GM12878 (cell line): Measurements from ENCODE around the gene EIF5A. TPM values are rescaled to one million over a fixed set of nuclear protein-coding genes. Genes with fewer than 3 reads are reported as not detected.

Source experiments
- ATAC-seq: fragments of 200-7000 bp; cut with Tn5 transposase; 3 replicates; pipeline ENCODE4 v1.9.1; 2020; ENCODE audit warnings: mild to moderate bottlenecking, moderate library complexity
- BruUV-seq: library from RNA; stranded (reverse); fragments of 400-500 nt; replicated peaks from 2 replicates; lab custom pipeline; 2021; lab: Mats Ljungman, UMichigan
- CTCF ChIA-PET: fragments of 300-600 bp; sonication (Branson Sonifier 250); formaldehyde crosslinking; extraction: SDS; loops from one replicate; lab custom pipeline; 2021; ENCODE audit warnings: inconsistent platforms; lab: Yijun Ruan, JAX
- POLR2A ChIA-PET: fragments of 350-600 bp; formaldehyde crosslinking; extraction: SDS; loops from one replicate; lab custom pipeline; 2021; ENCODE audit warnings: inconsistent platforms; lab: Charles Lee
- RAD21 ChIA-PET: fragments of 300-600 bp; sonication (Branson Sonifier 250); formaldehyde crosslinking; loops from one replicate; lab custom pipeline; 2023; ENCODE audit warnings: antibody characterized with exemption; ENCODE audit not compliant: unreplicated experiment; lab: Charles Lee
- SMC1A ChIA-PET: fragments of 300-600 bp; sonication (Branson Sonifier 250); formaldehyde crosslinking; loops from one replicate; lab custom pipeline; 2023; ENCODE audit not compliant: unreplicated experiment, uncharacterized antibody; lab: Charles Lee
- DNase-seq: peaks from one replicate; pipeline ENCODE4 v3.0.0-alpha.2; 2011; ENCODE audit warnings: low read depth, low spot score
- FAIRE-seq: peaks from 3 replicates; lab custom pipeline; 2011; peaks lifted over from hg19 to GRCh38; lab: Jason Lieb, UNC
- H2AFZ ChIP-seq: 2 replicates; pipeline ENCODE4 v1.6.0; 2011; ENCODE audit warnings: low read depth, low read length, control low read depth; ENCODE audit not compliant: control insufficient read depth
- H3K27ac ChIP-seq: 2 replicates; pipeline ENCODE4 v1.5.1; 2011; ENCODE audit warnings: control low read depth; ENCODE audit not compliant: control insufficient read depth, insufficient read depth
- H3K27me3 ChIP-seq, 2 experiments: replicated peaks in 1 of 2; 2 replicates each; pipeline versions ENCODE4 v1.6.0 to v1.6.1; 2011; ENCODE audit warnings: low read length in 1 of 2; ENCODE audit not compliant: control insufficient read depth in 2 of 2, insufficient read depth in 2 of 2
- H3K36me3 ChIP-seq, 2 experiments: 2 replicates each; pipeline ENCODE4 v1.5.1; 2011; ENCODE audit warnings: low read length in 1 of 2; ENCODE audit not compliant: control insufficient read depth in 2 of 2, insufficient read depth in 2 of 2
- H3K4me1 ChIP-seq: 2 replicates; pipeline ENCODE4 v1.6.1; 2011; ENCODE audit warnings: mild to moderate bottlenecking, low read length, moderate library complexity, mixed read lengths; ENCODE audit not compliant: control insufficient read depth, insufficient read depth
- H3K4me2 ChIP-seq: 2 replicates; pipeline ENCODE4 v1.6.0; 2011; ENCODE audit warnings: control low read depth; ENCODE audit not compliant: control insufficient read depth, insufficient read depth
- H3K4me3 ChIP-seq: fragments of 200-600 bp; sonication (generic); 2 replicates; pipeline ENCODE4 v1.5.1; 2016
- H3K79me2 ChIP-seq: 2 replicates; pipeline ENCODE4 v1.6.0; 2011; ENCODE audit warnings: low read length; ENCODE audit not compliant: control insufficient read depth, insufficient read depth
- H3K9ac ChIP-seq: 2 replicates; pipeline ENCODE4 v1.8.0; 2011; ENCODE audit warnings: low read length, control low read depth, mixed read lengths; ENCODE audit not compliant: control insufficient read depth, insufficient read depth
- H3K9me3 ChIP-seq: replicated peaks from 3 replicates; pipeline ENCODE4 v1.5.1; 2011; ENCODE audit warnings: mild to moderate bottlenecking, low read length; ENCODE audit not compliant: control insufficient read depth, insufficient read depth
- H4K20me1 ChIP-seq: 2 replicates; pipeline ENCODE4 v1.6.0; 2011; ENCODE audit not compliant: control insufficient read depth, insufficient read depth
- BHLHE40 ChIP-seq, 2 experiments: fragments of 450-650 bp in 1 of 2; IDR thresholded peaks; 2 replicates each; pipeline ENCODE4 v1.6.1; 2011 to 2017; ENCODE audit warnings: low read depth in 2 of 2, borderline replicate concordance in 1 of 2, improper control_type of control experiment in 1 of 2, low read length in 1 of 2, mild to moderate bottlenecking in 1 of 2
- CEBPB ChIP-seq, 2 experiments: fragments of 150-350 bp in 1 of 2; IDR thresholded peaks; 2 replicates each; pipeline ENCODE4 v1.6.1; 2012 to 2014; ENCODE audit warnings: low read depth in 2 of 2, low read length in 2 of 2, borderline replicate concordance in 1 of 2, inconsistent platforms in 1 of 2
- CTCF ChIP-seq, 3 experiments: IDR thresholded peaks in 2 of 3; conservative IDR thresholded peaks in 1 of 3; 2 replicates each; pipeline ENCODE4 v1.5.1; 2011; ENCODE audit warnings: low read depth in 3 of 3, low read length in 3 of 3, mild to moderate bottlenecking in 3 of 3, control low read depth in 2 of 3, moderate library complexity in 2 of 3, inconsistent platforms in 1 of 3, mixed read lengths in 1 of 3; ENCODE audit not compliant: control insufficient read depth in 2 of 3, insufficient read depth in 1 of 3; ENCODE audit errors: extremely low read depth in 1 of 3
- E2F4 ChIP-seq: IDR thresholded peaks from 2 replicates; pipeline ENCODE4 v1.6.1; 2012; ENCODE audit warnings: low read depth, low read length, improper control_type of control experiment
- IKZF1 ChIP-seq: fragments of 450-650 bp; conservative IDR thresholded peaks from 2 replicates; pipeline ENCODE4 v1.6.1; 2017; ENCODE audit warnings: antibody characterized with exemption, mild to moderate bottlenecking
- IRF3 ChIP-seq: fragments of 450-650 bp; IDR thresholded peaks from 2 replicates; pipeline ENCODE4 v1.6.1; 2014; ENCODE audit warnings: mild to moderate bottlenecking
- LARP7 ChIP-seq: fragments of 450-650 bp; IDR thresholded peaks from 2 replicates; pipeline ENCODE4 v1.6.1; 2017; ENCODE audit warnings: mild to moderate bottlenecking
- NBN ChIP-seq: fragments of 450-650 bp; IDR thresholded peaks from 2 replicates; pipeline ENCODE4 v1.6.1; 2016
- PKNOX1 ChIP-seq: fragments of 450-650 bp; IDR thresholded peaks from 2 replicates; pipeline ENCODE4 v1.6.1; 2016; ENCODE audit warnings: mild to moderate bottlenecking
- RAD21 ChIP-seq: IDR thresholded peaks from 2 replicates; pipeline ENCODE4 v1.6.1; 2011; ENCODE audit warnings: mild to moderate bottlenecking, low read depth, low read length, moderate library complexity; ENCODE audit not compliant: insufficient read depth
- RELA ChIP-seq: fragments of 450-650 bp; IDR thresholded peaks from 2 replicates; pipeline ENCODE4 v1.8.0; 2014; ENCODE audit warnings: borderline replicate concordance; ENCODE audit not compliant: partially characterized antibody
- SREBF1 ChIP-seq: IDR thresholded peaks from 2 replicates; pipeline ENCODE4 v1.6.1; 2012; ENCODE audit warnings: mild to moderate bottlenecking, low read length
- TCF12 ChIP-seq: IDR thresholded peaks from 2 replicates; pipeline ENCODE4 v1.6.1; 2011; ENCODE audit warnings: low read depth, mild to moderate bottlenecking, low read length
- TCF3 ChIP-seq: IDR thresholded peaks from 2 replicates; pipeline ENCODE4 v1.6.1; 2012; ENCODE audit warnings: low read depth, mild to moderate bottlenecking, low read length, borderline replicate concordance; ENCODE audit not compliant: insufficient read depth
- YY1 ChIP-seq: IDR thresholded peaks from 2 replicates; pipeline ENCODE4 v1.6.1; 2011; ENCODE audit warnings: low read depth, mild to moderate bottlenecking, low read length
- ZSCAN29 ChIP-seq: fragments of 450-650 bp; IDR thresholded peaks from 2 replicates; pipeline ENCODE4 v1.6.1; 2017; ENCODE audit warnings: mild to moderate bottlenecking, moderate library complexity
- WGBS: methylation state at CpG from one replicate; pipeline ENCODE4 v1.1.6; 2016; ENCODE audit warnings: low lambda C conversion rate; ENCODE audit not compliant: insufficient replicate concordance, insufficient coverage; ENCODE audit errors: missing lambda C conversion rate; 5-methylcytosine and 5-hydroxymethylcytosine counted together
- in situ Hi-C: fragments of 300-500 bp; cut with MboI; formaldehyde crosslinking; loops from 9 replicates; pipeline ENCODE4 v1.14.3; 2018; ENCODE audit warnings: mixed read lengths
- intact Hi-C: fragments of 100-400 bp; cut with micrococcal nuclease; formaldehyde crosslinking; loops from one replicate; pipeline ENCODE4 v1.14.2; 2022; ENCODE audit not compliant: unreplicated experiment
- polyA plus RNA-seq, 11 experiments: library from polyadenylated mRNA; depleted of rRNA in 4 of 11; unstranded in 6 of 11; stranded (reverse) in 5 of 11; fragments of >200 nt; fragmentation: Nextera tagmentation in 4 of 11; fragmentation: Illumina TruSeq in 1 of 11; extraction: Ambion mirVana in 4 of 11; extraction: Trizol in 1 of 11; gene quantifications; 1 replicate in 1 of 11; 2 replicates in 10 of 11; pipeline versions ENCODE4 v1.2.1 to v1.2.3, GENCODE V29; 2011 to 2016; ENCODE audit warnings: inconsistent platforms in 2 of 11, missing spikeins in 2 of 11, low read depth in 1 of 11
- total RNA-seq, 4 experiments: library from RNA; depleted of rRNA in 3 of 4; stranded (reverse); fragments of >200 nt in 3 of 4; fragmentation: Illumina TruSeq in 1 of 4; extraction: Trizol in 1 of 4; gene quantifications; 2 replicates each; pipeline versions ENCODE4 v1.2.1 to v1.2.3, GENCODE V29; 2013 to 2021

Gene EIF5A
- total and polyA plus RNA-seq, 10 of the 15 experiments (the other 5 are each of a cell fraction or from before 2014, with no cell fraction given), result 26.5 to 1,792 (median 944) TPM

GRCh38 chr17:7356072-7356549, 48.7 kb downstream of the EIF5A start:
- H3K4me1 ChIP-seq, result peaks cover 18% of the 10 kb centered on the region
- POLR2A ChIA-PET, result interaction anchor here (0.6 to 1.5 kb wide), 5 partner anchors 80 to 331 kb away, joined by 3 to 9 read pairs (median 3); partner anchors contain the start of genes TMEM102, TP53 and WRAP53
- in situ Hi-C loops, result no loop called here
- no peak overlapping the region for H3K9ac ChIP-seq
- H3K4me3 ChIP-seq, result no peak overlapping the region
- H3K27ac ChIP-seq, result no peak overlapping the region
- FAIRE-seq (peak; percentile 98), ATAC-seq (peak; percentile 69), DNase-seq (no peak)
- RAD21 ChIA-PET, result interaction anchor here (0.6 to 3.6 kb wide), 15 partner anchors 19 to 361 kb away, joined by 3 to 31 read pairs (median 4); partner anchors contain the start of genes ACAP1, DNAH2, MPDU1 and TMEM102
- peaks cover 7% of the 10 kb centered on the region for H3K79me2 ChIP-seq
- SMC1A ChIA-PET, result interaction anchor here (0.6 to 2.4 kb wide), 15 partner anchors 20 to 331 kb away, joined by 3 to 10 read pairs (median 4); partner anchors contain the start of genes ACAP1, SLC2A4, TMEM256 and TP53
- intact Hi-C loops, result loop anchor here (2.0 kb wide), 1 partner anchor 205 kb away; the partner anchor contains the start of gene SENP3
- H3K36me3 ChIP-seq, result no peaks in the 10 kb centered on the region
- CTCF ChIA-PET, result interaction anchor here (0.6 to 4.0 kb wide), 54 partner anchors 11 to 651 kb away, joined by 3 to 58 read pairs (median 4); partner anchors contain the start of genes ACAP1, CD68, KDM6B and MPDU1
- no peaks in the 10 kb centered on the region for H3K9me3 ChIP-seq
- H3K27me3 ChIP-seq, result no peaks in the 10 kb centered on the region
- BruUV-seq, result no TSS peak
- no peak overlapping the region for H3K4me2 ChIP-seq
- WGBS, result 4% methylated on average over 12 of the region's 12 CpGs
- peak overlapping the region; percentile 30; the same call in 1 of the 2 replicates for H2AFZ ChIP-seq
- no peaks in the 10 kb centered on the region for H4K20me1 ChIP-seq
- TF ChIP-seq RAD21 (peak; percentile 82), TCF3 (0 out of 2 replicates have a peak, but pooled peaks have one; percentile 47), BHLHE40 (IDR thresholded peaks at IDR 0.05; ENCODE audit: borderline replicate concordance in 1 of 2, low read depth in 2 of 2, low read length in 1 of 2) (peak in 1 of 2 experiments; percentile 40; a peak in 2 of 4 replicates), RELA (peak; percentile 39), CEBPB (IDR thresholded peaks at IDR 0.05; ENCODE audit: borderline replicate concordance in 1 of 2, low read depth in 2 of 2, low read length in 2 of 2) (no peak), NBN (peak; percentile 68; the same call in 1 of the 2 replicates), CTCF (IDR thresholded peaks at IDR 0.05 in 2 of 3, conservative IDR thresholded peaks at IDR 0.05 in 1 of 3; ENCODE audit: control insufficient read depth in 2 of 3, extremely low read depth in 1 of 3, insufficient read depth in 1 of 3, low read depth in 3 of 3, low read length in 3 of 3) (peak; percentile 92 to 96 (median 93); a peak in 5 of 6 replicates), YY1 (peak; percentile 67), ZSCAN29 (no peak), SREBF1 (no peak), PKNOX1 (no peak), IKZF1 (peak; percentile 49), IRF3 (no peak), E2F4 (no peak), LARP7 (peak; percentile 57; the same call in 1 of the 2 replicates), TCF12 (peak; percentile 76)
